K562 (cell line): ENCODE data around the gene EYA3.

Experiments used
- CEBPB ChIP-seq: fragments of 450-650 bp; IDR thresholded peaks from 2 replicates; pipeline ENCODE4 v1.6.1; 2016; ENCODE audit warnings: missing genetic modification characterization, missing compliant biosample characterization
- CREB1 ChIP-seq, 2 experiments: sonication (generic) in 1 of 2; formaldehyde crosslinking in 1 of 2; IDR thresholded peaks; 2 replicates each; pipeline versions ENCODE4 v1.6.1 to v1.8.0; 2012 to 2022; ENCODE audit warnings: inconsistent platforms in 1 of 2, mild to moderate bottlenecking in 1 of 2, missing genetic modification reagents in 1 of 2, moderate library complexity in 1 of 2
- EP300 ChIP-seq: IDR thresholded peaks from 2 replicates; pipeline ENCODE4 v1.6.1; 2012; ENCODE audit warnings: low read length, improper control_type of control experiment
- JUN ChIP-seq, 2 experiments: sonication (generic) in 1 of 2; formaldehyde crosslinking in 1 of 2; IDR thresholded peaks; 2 replicates each; pipeline versions ENCODE4 v1.6.1 to v1.8.0; 2012 to 2022; ENCODE audit warnings: borderline replicate concordance in 2 of 2, mild to moderate bottlenecking in 2 of 2, improper control_type of control experiment in 1 of 2, low read depth in 1 of 2, low read length in 1 of 2, missing genetic modification reagents in 1 of 2
- SREBF2 ChIP-seq: sonication (generic); formaldehyde crosslinking; IDR thresholded peaks from 2 replicates; pipeline ENCODE4 v1.4.0; 2020; ENCODE audit warnings: mild to moderate bottlenecking, missing genetic modification reagents
- STAG1 ChIP-seq: sonication (generic); formaldehyde crosslinking; IDR thresholded peaks from 2 replicates; pipeline ENCODE4 v1.5.0; 2020; ENCODE audit warnings: missing genetic modification reagents, borderline replicate concordance
- TCF7L2 ChIP-seq: fragments of 150-350 bp; IDR thresholded peaks from 2 replicates; pipeline ENCODE4 v1.6.1; 2016; ENCODE audit warnings: low read depth, mild to moderate bottlenecking, low read length, moderate library complexity
- TRIM24 ChIP-seq, 2 experiments: fragments of 450-650 bp; IDR thresholded peaks; 2 replicates each; pipeline ENCODE4 v1.6.1; 2016
- ZNF280B ChIP-seq: fragments of 250-450 bp; sonication (Bioruptor Pico); IDR thresholded peaks from 2 replicates; pipeline ENCODE4 v1.5.1; 2021; ENCODE audit warnings: mild to moderate bottlenecking
- ZNF311 ChIP-seq: fragments of 250-450 bp; sonication (Bioruptor Pico); IDR thresholded peaks from 2 replicates; pipeline ENCODE4 v1.4.0; 2020; ENCODE audit warnings: mild to moderate bottlenecking, moderate library complexity
- ZNF830 ChIP-seq: fragments of 250-450 bp; sonication (Bioruptor Pico); IDR thresholded peaks from 2 replicates; pipeline ENCODE4 v1.5.0; 2021; ENCODE audit warnings: mild to moderate bottlenecking
- ZSCAN29 ChIP-seq: fragments of 450-650 bp; IDR thresholded peaks from 2 replicates; pipeline ENCODE4 v1.6.1; 2017
- TF ChIP-seq, protein P1 (sequence below), 3 experiments: IDR thresholded peaks in 2 of 3; conservative IDR thresholded peaks in 1 of 3; 2 replicates each; pipeline ENCODE4 v1.5.1; 2011 to 2012; ENCODE audit warnings: low read length in 3 of 3, mild to moderate bottlenecking in 3 of 3, control low read depth in 2 of 3, improper control_type of control experiment in 1 of 3, inconsistent platforms in 1 of 3, low read depth in 1 of 3, mixed read lengths in 1 of 3, moderate library complexity in 1 of 3; ENCODE audit not compliant: insufficient read depth in 2 of 3
- TF ChIP-seq, protein P2 (sequence below), 2 experiments: fragments of 450-650 bp in 1 of 2; sonication (generic) in 1 of 2; formaldehyde crosslinking in 1 of 2; IDR thresholded peaks; 2 replicates each; pipeline versions ENCODE4 v1.7.1 to v1.9.0; 2016 to 2022; ENCODE audit warnings: inconsistent platforms in 1 of 2, mild to moderate bottlenecking in 1 of 2, missing genetic modification reagents in 1 of 2

DNA sequence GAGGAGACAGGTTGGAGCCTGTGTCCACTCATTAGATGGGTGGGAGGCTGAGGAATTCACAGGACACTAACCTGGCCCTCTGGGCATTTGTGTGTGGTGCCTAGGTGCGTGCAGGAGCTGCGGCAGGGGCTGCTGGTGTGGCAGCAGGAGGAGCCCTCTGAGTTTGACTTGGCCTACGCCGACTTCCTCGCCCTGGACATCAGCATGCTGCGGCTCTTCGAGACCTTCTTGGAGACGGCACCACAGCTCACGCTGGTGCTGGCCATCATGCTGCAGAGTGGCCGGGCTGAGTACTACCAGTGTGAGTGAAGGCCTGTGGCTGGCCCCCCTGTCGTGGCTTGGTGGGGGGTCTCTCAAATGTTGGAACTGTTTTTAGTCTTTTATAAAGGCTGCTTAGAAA, 125.0 kb downstream of the EYA3 start:
- TF ChIP-seq CEBPB (tag) (no peak), TRIM24 (IDR thresholded peaks at IDR 0.05) (no peak), JUN (IDR thresholded peaks at IDR 0.05; ENCODE audit: borderline replicate concordance, low read depth, low read length) (no peak), JUN (CRISPR knock-in tag; IDR thresholded peaks at IDR 0.05; ENCODE audit: borderline replicate concordance) (no peak), STAG1 (CRISPR knock-in tag) (no peak), ZSCAN29 (no peak), EP300 (no peak), SREBF2 (no peak), ZNF280B (CRISPR knock-in tag) (no peak), CREB1 (IDR thresholded peaks at IDR 0.05) (no peak), CREB1 (CRISPR knock-in tag; IDR thresholded peaks at IDR 0.05) (no peak), ZNF830 (CRISPR knock-in tag) (no peak), TCF7L2 (no peak), ZNF311 (CRISPR knock-in tag) (no peak)
- TF ChIP-seq, protein P1, sequence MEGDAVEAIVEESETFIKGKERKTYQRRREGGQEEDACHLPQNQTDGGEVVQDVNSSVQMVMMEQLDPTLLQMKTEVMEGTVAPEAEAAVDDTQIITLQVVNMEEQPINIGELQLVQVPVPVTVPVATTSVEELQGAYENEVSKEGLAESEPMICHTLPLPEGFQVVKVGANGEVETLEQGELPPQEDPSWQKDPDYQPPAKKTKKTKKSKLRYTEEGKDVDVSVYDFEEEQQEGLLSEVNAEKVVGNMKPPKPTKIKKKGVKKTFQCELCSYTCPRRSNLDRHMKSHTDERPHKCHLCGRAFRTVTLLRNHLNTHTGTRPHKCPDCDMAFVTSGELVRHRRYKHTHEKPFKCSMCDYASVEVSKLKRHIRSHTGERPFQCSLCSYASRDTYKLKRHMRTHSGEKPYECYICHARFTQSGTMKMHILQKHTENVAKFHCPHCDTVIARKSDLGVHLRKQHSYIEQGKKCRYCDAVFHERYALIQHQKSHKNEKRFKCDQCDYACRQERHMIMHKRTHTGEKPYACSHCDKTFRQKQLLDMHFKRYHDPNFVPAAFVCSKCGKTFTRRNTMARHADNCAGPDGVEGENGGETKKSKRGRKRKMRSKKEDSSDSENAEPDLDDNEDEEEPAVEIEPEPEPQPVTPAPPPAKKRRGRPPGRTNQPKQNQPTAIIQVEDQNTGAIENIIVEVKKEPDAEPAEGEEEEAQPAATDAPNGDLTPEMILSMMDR (IDR thresholded peaks at IDR 0.05 in 2 of 3, conservative IDR thresholded peaks at IDR 0.05 in 1 of 3; ENCODE audit: insufficient read depth in 2 of 3, low read depth in 1 of 3, low read length in 3 of 3), result no peak
- TF ChIP-seq, protein P2, sequence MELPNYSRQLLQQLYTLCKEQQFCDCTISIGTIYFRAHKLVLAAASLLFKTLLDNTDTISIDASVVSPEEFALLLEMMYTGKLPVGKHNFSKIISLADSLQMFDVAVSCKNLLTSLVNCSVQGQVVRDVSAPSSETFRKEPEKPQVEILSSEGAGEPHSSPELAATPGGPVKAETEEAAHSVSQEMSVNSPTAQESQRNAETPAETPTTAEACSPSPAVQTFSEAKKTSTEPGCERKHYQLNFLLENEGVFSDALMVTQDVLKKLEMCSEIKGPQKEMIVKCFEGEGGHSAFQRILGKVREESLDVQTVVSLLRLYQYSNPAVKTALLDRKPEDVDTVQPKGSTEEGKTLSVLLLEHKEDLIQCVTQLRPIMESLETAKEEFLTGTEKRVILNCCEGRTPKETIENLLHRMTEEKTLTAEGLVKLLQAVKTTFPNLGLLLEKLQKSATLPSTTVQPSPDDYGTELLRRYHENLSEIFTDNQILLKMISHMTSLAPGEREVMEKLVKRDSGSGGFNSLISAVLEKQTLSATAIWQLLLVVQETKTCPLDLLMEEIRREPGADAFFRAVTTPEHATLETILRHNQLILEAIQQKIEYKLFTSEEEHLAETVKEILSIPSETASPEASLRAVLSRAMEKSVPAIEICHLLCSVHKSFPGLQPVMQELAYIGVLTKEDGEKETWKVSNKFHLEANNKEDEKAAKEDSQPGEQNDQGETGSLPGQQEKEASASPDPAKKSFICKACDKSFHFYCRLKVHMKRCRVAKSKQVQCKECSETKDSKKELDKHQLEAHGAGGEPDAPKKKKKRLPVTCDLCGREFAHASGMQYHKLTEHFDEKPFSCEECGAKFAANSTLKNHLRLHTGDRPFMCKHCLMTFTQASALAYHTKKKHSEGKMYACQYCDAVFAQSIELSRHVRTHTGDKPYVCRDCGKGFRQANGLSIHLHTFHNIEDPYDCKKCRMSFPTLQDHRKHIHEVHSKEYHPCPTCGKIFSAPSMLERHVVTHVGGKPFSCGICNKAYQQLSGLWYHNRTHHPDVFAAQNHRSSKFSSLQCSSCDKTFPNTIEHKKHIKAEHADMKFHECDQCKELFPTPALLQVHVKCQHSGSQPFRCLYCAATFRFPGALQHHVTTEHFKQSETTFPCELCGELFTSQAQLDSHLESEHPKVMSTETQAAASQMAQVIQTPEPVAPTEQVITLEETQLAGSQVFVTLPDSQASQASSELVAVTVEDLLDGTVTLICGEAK (IDR thresholded peaks at IDR 0.05), result no peak
- TF ChIP-seq, protein P2 (CRISPR knock-in tag; IDR thresholded peaks at IDR 0.05), result no peak
